OCI-LY1 (cell line): Measurements from ENCODE around the gene CYP3A4.

Experiments
- EZH2 ChIP-seq: fragments of 200-600 bp; sonication (generic), shearing (Covaris generic); IDR thresholded peaks from 2 replicates; pipeline ENCODE4 v1.8.0; 2017; ENCODE audit warnings: borderline replicate concordance, mixed run types, mild to moderate bottlenecking, antibody characterized with exemption, low read length, moderate library complexity, mixed read lengths
- TF ChIP-seq, protein P1 (sequence below): fragments of 200-600 bp; sonication (generic), shearing (Covaris generic); IDR thresholded peaks from 2 replicates; pipeline ENCODE4 v1.5.1; 2017; ENCODE audit warnings: mild to moderate bottlenecking, antibody characterized with exemption, low read length, moderate library complexity, mixed read lengths

DNA sequence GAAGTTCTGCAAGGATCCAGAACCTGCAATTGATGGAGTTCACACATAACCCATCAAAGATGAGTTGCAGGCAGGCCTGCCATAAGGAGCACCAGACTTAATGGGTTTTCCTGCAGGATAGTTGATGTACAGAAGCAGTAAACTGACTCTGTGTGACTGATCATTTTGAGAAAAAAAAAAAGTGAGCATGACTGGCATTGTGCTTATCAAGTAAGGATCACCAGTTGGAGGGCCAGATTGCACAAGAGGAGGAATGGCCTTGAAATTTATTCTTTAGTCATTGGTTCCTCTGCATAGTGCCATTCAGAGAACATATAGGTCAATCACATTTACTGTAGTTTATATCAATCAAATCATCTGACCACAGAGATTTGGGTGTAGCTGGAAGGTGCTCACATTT lies 47.6 kb upstream of the CYP3A4 start:
- TF ChIP-seq, protein P1, sequence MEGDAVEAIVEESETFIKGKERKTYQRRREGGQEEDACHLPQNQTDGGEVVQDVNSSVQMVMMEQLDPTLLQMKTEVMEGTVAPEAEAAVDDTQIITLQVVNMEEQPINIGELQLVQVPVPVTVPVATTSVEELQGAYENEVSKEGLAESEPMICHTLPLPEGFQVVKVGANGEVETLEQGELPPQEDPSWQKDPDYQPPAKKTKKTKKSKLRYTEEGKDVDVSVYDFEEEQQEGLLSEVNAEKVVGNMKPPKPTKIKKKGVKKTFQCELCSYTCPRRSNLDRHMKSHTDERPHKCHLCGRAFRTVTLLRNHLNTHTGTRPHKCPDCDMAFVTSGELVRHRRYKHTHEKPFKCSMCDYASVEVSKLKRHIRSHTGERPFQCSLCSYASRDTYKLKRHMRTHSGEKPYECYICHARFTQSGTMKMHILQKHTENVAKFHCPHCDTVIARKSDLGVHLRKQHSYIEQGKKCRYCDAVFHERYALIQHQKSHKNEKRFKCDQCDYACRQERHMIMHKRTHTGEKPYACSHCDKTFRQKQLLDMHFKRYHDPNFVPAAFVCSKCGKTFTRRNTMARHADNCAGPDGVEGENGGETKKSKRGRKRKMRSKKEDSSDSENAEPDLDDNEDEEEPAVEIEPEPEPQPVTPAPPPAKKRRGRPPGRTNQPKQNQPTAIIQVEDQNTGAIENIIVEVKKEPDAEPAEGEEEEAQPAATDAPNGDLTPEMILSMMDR, result no peak
- no peak for TF ChIP-seq EZH2
